ENCODE data around the gene RPS27A. TPM values are rescaled to one million over a fixed set of nuclear protein-coding genes. Genes with fewer than 3 reads are reported as not detected.
A peak's percentile ranks its signal among the peaks of the same experiment; 100 is the strongest.
"Not testable (repeated sequence)": the region's sequence is repeated elsewhere in the genome, so short reads cannot be mapped to it uniquely, and the experiment has no call there.

The RPS27A gene
- total RNA-seq, result 706 TPM
- long read RNA-seq, transcript RPS27A-201 (6 exons, 1,071 nt), result major isoform, 201 of 264 reads
- long read RNA-seq, transcript RPS27A-203 (5 exons, 796 nt), result minor isoform, 38 of 264 reads
- long read RNA-seq, partial matches to known transcripts, result 8 of 264 reads
- long read RNA-seq, other reads (novel, unspliced or antisense), result 16 of 264 reads

GRCh38 chr2:55232084-55232862 lies at the start of gene RPS27A, which contains the start of gene CLHC1:
RPS27A (plus strand) TSS chr2:55232688; CDS start chr2:55232825, 137 bp downstream.
CLHC1 (minus strand) TSS chr2:55232293; CDS start chr2:55222411, 9,882 bp downstream.
- peak; percentile 97 for DNase-seq (ENCODE audit: low spot score)

- not testable (repeated sequence) for DNase-seq (ENCODE audit: low spot score)
Measured at GRCh38 chr2:55186837-55187236, 45.7 kb upstream of the RPS27A start.

GRCh38 chr2:55191888-55192287 lies 40.6 kb upstream of the RPS27A start:
- DNase-seq (ENCODE audit: low spot score), result not testable (repeated sequence)

DNA sequence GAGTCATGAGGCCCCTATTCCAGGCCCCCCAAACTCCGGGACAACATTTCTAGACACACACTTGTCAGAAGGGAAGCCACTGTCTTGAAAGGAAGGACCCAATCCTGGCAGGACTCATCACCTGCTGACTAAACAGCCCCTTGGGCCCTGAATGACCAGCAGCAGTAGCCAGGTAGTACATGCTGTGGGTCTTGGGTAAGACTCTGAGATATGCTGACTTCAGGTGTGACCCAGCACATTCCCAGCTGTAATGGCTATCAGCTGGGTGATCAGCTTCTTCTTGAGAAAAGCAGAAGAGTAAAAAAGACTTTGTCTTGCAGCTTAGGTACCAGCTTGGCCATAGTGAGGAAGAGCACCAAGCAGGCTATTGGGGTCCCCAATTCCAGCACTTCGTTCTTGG lies 36.0 kb upstream of the RPS27A start:
- DNase-seq (ENCODE audit: low spot score), result no peak

DNA sequence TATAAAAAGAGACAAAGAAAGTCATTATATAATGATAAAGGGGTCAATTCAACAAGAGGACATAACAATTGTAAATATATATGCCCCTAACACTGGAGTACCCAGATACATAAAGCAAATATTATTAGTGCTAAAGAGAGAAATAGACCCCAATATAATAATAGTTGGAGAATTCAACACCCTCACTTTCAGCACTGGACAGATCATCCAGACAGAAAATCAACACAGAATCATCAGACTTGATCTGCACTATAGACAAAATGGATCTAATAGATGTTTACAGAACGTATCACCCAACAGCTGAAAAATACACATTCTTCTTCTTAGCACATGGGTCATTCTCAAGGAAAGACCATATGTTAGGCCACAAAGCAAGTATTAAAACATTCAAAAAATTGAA lies 32.1 kb upstream of the RPS27A start:
- DNase-seq (ENCODE audit: low spot score), result no peak

- DNase-seq (ENCODE audit: low spot score), result no peak
Measured at GRCh38 chr2:55204536-55204935, 28.0 kb upstream of the RPS27A start.

GRCh38 chr2:55204950-55205349 lies 27.5 kb upstream of the RPS27A start:
- no peak for DNase-seq (ENCODE audit: low spot score)

- no peak for DNase-seq (ENCODE audit: low spot score)
Measured at GRCh38 chr2:55213822-55214221, 18.7 kb upstream of the RPS27A start.

- no peak for DNase-seq (ENCODE audit: low spot score)
Measured at GRCh38 chr2:55223958-55224760, 8.3 kb upstream of the RPS27A start.

- DNase-seq (ENCODE audit: low spot score), result no peak
Measured at GRCh38 chr2:55224761-55225261, 7.7 kb upstream of the RPS27A start.

DNA sequence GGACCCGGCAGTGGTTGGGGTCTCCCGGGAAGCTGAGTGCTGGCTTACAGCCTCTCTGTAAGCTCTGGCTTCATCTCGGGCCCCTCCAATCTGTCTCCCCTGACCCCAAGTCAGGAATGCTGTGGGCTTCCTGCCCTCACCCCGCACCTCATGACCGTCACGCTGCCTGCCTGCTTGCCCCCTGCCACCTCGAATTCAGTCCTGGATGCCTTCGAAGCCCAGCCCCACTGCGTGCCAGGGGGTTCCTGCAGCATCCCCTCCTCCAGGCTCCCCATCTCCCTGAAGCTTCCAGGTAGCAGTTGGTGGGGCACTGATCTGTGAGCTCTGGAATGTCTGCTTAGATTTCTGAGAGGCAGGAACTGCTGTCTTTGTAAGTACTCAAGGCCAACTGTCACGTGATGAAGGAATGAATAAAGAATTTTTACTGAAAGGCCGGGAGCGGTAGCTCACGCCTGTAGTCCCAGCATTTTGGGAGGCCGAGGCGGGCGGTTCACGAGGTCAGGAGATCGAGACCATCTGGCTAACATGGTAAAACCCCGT lies 6.9 kb upstream of the RPS27A start:
- DNase-seq (ENCODE audit: low spot score), result no peak

DNA sequence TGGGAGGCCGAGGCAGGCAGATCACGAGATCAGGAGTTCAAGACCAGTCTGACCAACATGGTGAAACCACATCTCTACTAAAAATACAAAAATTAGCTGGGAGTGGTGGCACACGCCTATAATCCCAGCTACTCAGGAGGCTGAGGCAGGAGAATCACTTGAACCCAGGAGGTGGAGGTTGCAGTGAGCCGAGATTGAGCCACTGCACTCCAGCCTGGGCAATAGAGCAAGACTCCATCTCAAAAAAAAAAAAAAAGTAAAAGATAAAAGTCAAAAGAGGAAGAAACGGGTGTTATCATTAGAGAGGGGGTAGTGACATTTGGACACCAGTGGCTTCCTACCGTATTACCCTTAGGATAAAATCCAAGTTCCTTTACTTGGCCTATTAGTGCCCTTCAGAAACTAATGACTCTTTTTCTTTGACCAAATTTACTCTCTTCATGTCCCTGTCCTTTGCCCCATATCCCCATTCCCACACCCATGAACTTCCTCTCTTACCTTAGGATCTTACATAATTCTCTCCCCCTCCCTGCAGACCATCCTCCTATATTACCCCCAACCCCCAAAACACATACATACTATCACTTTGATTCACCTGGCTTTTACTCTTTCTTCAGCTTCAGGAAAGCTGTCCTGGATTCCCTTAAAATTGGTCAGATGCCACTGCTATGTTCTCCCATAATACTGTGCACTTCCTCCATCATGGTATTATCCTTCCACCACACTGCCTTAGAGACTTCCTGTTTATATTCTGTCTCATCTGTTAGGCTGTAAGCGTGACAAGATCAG lies 4.9 kb upstream of the RPS27A start:
- not testable (repeated sequence) for DNase-seq (ENCODE audit: low spot score)

DNA sequence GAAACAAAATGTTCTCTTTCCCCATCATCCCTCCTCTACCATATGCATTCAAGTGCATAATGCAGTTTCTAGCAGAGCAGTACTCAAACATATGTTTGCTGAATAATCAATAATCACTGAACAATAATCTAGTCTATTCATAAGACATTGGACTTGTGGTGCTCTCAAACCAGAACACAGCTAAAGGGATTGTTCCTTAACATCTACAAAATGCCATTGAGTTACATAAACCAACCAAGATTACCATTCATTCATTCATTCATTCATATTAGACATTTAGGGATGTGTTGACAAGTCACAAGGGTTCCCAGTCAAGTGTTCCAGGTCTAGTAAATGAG lies 4.3 kb upstream of the RPS27A start:
- DNase-seq (ENCODE audit: low spot score), result no peak

DNA sequence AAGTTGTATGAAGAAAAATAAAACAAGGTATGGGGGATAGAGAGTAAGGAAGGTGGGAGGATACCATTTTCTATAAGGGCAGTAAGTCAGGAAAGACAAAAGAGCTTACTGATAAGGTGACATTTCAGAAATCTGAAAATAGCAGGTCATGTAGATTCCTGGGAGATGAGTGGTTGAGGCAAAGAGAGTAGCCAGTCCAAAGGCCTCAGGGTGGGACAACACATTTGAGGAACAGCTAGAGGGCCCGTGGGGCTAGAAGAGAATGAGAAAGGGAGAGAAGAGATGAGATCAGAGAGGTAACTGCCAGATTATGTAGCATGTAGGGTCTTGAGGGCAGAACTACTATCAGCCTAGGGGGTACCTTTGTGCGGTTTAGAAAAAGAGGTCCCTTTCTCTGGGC lies 3.3 kb upstream of the RPS27A start:
- no peak for DNase-seq (ENCODE audit: low spot score)

- no peak for DNase-seq (ENCODE audit: low spot score)
Measured at GRCh38 chr2:55230551-55230950, 1.9 kb upstream of the RPS27A start.

- DNase-seq (ENCODE audit: low spot score), result no peak
Measured at GRCh38 chr2:55231546-55232083, 873 bp upstream of the RPS27A start.

DNA sequence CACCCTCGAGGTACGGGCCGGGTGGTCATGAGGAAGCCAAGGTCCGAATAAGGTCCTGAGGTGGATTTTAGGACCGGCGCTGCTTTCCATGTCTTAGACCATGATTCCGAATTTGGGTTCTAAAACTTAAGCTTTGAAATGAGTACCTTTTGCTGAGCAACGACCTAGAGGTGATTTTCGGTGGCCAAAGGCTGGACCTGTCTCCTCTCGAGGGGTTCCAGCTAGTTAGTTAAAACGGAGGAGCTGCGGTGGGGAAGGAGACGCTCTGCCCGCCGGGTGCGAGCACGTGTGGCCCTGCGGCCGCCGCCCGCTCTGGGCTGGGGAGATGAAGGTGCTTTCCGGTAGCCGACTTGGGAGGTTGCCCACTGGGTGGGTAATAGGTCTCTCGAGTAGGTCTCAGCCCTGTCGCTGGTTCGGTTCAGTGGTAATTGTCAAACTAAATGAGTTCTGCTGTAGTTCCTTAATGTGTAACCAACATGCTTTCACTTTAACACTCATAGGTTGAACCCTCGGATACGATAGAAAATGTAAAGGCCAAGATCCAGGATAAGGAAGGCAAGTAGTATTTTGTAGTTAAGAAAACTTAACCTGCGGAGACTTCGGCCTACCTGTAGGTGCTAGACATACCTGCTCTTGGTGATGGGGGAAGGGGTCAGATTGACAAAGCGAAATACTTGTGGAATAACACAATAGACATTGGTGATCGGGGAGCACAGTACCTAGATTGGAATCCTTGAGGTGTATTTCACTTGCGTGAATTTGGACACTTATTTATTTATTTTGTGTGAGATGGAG lies 572 bp downstream of the RPS27A start:
- DNase-seq (ENCODE audit: low spot score), result no peak

DNA sequence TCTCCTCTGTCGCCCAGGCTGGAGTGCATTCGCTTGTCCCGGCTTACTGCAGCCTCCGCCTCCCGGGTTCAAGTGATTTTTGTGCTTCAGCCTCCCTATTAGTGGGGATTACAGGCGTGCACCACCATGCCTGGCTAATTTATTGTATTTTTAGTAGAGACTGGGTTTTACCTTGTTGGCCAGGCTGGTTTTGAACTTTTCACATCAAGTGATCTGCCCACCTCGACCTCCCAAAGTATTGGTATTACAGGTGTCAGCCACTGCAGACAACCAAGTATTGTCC lies 1.1 kb downstream of the RPS27A start:
- no peak for DNase-seq (ENCODE audit: low spot score)

GRCh38 chr2:55235724-55236538 lies 3.4 kb downstream of the RPS27A start:
- no peak for DNase-seq (ENCODE audit: low spot score)

All from mesenteric fat pad (tissue), 1 donor.